ENCODE data around the gene ANXA4.

DNA sequence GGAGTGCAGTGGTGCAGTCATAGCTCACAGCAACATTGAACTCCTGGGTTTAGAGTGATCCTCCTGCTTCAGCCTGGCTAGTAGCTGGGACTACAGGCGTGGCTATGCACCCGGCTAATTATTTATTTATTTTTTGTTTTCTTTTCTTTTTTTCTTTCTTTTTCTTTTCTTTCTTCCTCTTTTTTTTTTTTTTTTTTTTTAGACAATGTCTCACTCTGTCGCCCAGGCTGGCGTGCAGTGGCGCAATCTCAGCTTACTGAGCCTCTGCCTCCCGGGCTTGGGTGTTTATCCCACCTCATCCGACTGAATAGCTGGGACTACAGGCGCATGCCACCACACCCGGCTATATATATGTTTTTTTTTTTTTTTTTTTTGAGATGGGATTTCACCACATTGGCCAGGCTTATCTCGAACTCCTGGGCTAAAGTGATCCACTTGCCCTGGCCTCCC lies 1.4 kb upstream of the ANXA4 start:
- TF ChIP-seq, protein P1, sequence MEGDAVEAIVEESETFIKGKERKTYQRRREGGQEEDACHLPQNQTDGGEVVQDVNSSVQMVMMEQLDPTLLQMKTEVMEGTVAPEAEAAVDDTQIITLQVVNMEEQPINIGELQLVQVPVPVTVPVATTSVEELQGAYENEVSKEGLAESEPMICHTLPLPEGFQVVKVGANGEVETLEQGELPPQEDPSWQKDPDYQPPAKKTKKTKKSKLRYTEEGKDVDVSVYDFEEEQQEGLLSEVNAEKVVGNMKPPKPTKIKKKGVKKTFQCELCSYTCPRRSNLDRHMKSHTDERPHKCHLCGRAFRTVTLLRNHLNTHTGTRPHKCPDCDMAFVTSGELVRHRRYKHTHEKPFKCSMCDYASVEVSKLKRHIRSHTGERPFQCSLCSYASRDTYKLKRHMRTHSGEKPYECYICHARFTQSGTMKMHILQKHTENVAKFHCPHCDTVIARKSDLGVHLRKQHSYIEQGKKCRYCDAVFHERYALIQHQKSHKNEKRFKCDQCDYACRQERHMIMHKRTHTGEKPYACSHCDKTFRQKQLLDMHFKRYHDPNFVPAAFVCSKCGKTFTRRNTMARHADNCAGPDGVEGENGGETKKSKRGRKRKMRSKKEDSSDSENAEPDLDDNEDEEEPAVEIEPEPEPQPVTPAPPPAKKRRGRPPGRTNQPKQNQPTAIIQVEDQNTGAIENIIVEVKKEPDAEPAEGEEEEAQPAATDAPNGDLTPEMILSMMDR (conservative IDR thresholded peaks at IDR 0.05; ENCODE audit: low read depth, low read length): no peak
- TF ChIP-seq EZH2 (IDR thresholded peaks at IDR 0.05; ENCODE audit: low read length, unreplicated experiment) (no peak), EZH2phosphoT487 (IDR thresholded peaks at IDR 0.05; ENCODE audit: borderline replicate concordance, low read length) (no peak)

Measured in PC-3 (cell line).